B cell (primary cell): Measurements from ENCODE around the gene ERC2.

Experiments
- EZH2 ChIP-seq: IDR thresholded peaks from 2 replicates; pipeline ENCODE4 v1.6.1; 2012; ENCODE audit warnings: borderline replicate concordance, low read depth, mild to moderate bottlenecking, moderate library complexity, low read length; ENCODE audit not compliant: insufficient read depth, poor library complexity, severe bottlenecking
- TF ChIP-seq, protein P1 (sequence below): fragments of 200-600 bp; IDR thresholded peaks from one replicate; pipeline ENCODE4 v1.8.0; 2022; ENCODE audit warnings: antibody characterized with exemption, mild to moderate bottlenecking

GRCh38 chr3:55476515-55476914, 991.8 kb downstream of the ERC2 start:
- TF ChIP-seq, protein P1, sequence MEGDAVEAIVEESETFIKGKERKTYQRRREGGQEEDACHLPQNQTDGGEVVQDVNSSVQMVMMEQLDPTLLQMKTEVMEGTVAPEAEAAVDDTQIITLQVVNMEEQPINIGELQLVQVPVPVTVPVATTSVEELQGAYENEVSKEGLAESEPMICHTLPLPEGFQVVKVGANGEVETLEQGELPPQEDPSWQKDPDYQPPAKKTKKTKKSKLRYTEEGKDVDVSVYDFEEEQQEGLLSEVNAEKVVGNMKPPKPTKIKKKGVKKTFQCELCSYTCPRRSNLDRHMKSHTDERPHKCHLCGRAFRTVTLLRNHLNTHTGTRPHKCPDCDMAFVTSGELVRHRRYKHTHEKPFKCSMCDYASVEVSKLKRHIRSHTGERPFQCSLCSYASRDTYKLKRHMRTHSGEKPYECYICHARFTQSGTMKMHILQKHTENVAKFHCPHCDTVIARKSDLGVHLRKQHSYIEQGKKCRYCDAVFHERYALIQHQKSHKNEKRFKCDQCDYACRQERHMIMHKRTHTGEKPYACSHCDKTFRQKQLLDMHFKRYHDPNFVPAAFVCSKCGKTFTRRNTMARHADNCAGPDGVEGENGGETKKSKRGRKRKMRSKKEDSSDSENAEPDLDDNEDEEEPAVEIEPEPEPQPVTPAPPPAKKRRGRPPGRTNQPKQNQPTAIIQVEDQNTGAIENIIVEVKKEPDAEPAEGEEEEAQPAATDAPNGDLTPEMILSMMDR, result no peak
- no peak for TF ChIP-seq EZH2
